SK-N-SH treated with all-trans-retinoic acid at 6 μM for 48 hours (cell line): Measurements from ENCODE around the gene BCAS4.

ENCODE experiments used
- ATAC-seq: fragments of 200-7000 bp; cut with Tn5 transposase; 3 replicates; pipeline ENCODE4 v1.9.1; 2020; ENCODE audit warnings: mild to moderate bottlenecking, moderate library complexity
- ARNTL ChIP-seq: fragments of 450-650 bp; formaldehyde crosslinking; IDR thresholded peaks from 2 replicates; pipeline ENCODE4 v1.5.0; 2020; ENCODE audit warnings: low read depth, mild to moderate bottlenecking, moderate library complexity, borderline replicate concordance
- BACH2 ChIP-seq: fragments of 250-450 bp; sonication (Bioruptor Pico); IDR thresholded peaks from 2 replicates; pipeline ENCODE4 v1.9.0; 2021; ENCODE audit warnings: mild to moderate bottlenecking, borderline replicate concordance
- CSDC2 ChIP-seq: fragments of 250-450 bp; sonication (Bioruptor Pico); IDR thresholded peaks from 2 replicates; pipeline ENCODE4 v1.5.0; 2020; ENCODE audit warnings: mild to moderate bottlenecking, moderate library complexity
- ESRRG ChIP-seq: fragments of 250-450 bp; sonication (Bioruptor Pico); IDR thresholded peaks from 2 replicates; pipeline ENCODE4 v1.6.1; 2021; ENCODE audit warnings: mild to moderate bottlenecking
- GLIS3 ChIP-seq: fragments of 250-450 bp; sonication (Bioruptor Pico); IDR thresholded peaks from 2 replicates; pipeline ENCODE4 v1.5.0; 2020; ENCODE audit warnings: mild to moderate bottlenecking, moderate library complexity
- ISL1 ChIP-seq: fragments of 250-450 bp; sonication (Bioruptor Pico); IDR thresholded peaks from 2 replicates; pipeline ENCODE4 v2.1.2; 2022; ENCODE audit warnings: mild to moderate bottlenecking, moderate library complexity
- OSR1 ChIP-seq: fragments of 250-450 bp; sonication (Bioruptor Pico); IDR thresholded peaks from 2 replicates; pipeline ENCODE4 v1.8.0; 2022; ENCODE audit warnings: moderate library complexity, mild to moderate bottlenecking, inconsistent platforms
- PATZ1 ChIP-seq: fragments of 250-450 bp; sonication (Bioruptor Pico); IDR thresholded peaks from 2 replicates; pipeline ENCODE4 v1.8.0; 2020; ENCODE audit warnings: mild to moderate bottlenecking, moderate library complexity, borderline replicate concordance
- POU6F1 ChIP-seq: fragments of 250-450 bp; sonication (Bioruptor Pico); IDR thresholded peaks from 2 replicates; pipeline ENCODE4 v1.8.0; 2021; ENCODE audit warnings: low read depth, mild to moderate bottlenecking, moderate library complexity, borderline replicate concordance
- PPARA ChIP-seq: fragments of 250-450 bp; sonication (Bioruptor Pico); IDR thresholded peaks from 2 replicates; pipeline ENCODE4 v1.5.0; 2020; ENCODE audit warnings: mild to moderate bottlenecking, borderline replicate concordance
- RARB ChIP-seq: fragments of 250-450 bp; sonication (Bioruptor Pico); IDR thresholded peaks from 2 replicates; pipeline ENCODE4 v1.8.0; 2021; ENCODE audit warnings: mild to moderate bottlenecking, moderate library complexity
- SNAI2 ChIP-seq: fragments of 250-450 bp; sonication (Bioruptor Pico); IDR thresholded peaks from 2 replicates; pipeline ENCODE4 v1.5.0; 2020; ENCODE audit warnings: mild to moderate bottlenecking, moderate library complexity
- TCF4 ChIP-seq: fragments of 250-450 bp; sonication (Bioruptor Pico); IDR thresholded peaks from 2 replicates; pipeline ENCODE4 v1.8.0; 2021; ENCODE audit warnings: mild to moderate bottlenecking, moderate library complexity, borderline replicate concordance
- TOX ChIP-seq: fragments of 250-450 bp; sonication (Bioruptor Pico); IDR thresholded peaks from 2 replicates; pipeline ENCODE4 v1.8.0; 2021; ENCODE audit warnings: mild to moderate bottlenecking, moderate library complexity, borderline replicate concordance
- ZC3H10 ChIP-seq: fragments of 250-450 bp; sonication (Bioruptor Pico); IDR thresholded peaks from 2 replicates; pipeline ENCODE4 v1.5.1; 2021; ENCODE audit warnings: mild to moderate bottlenecking, moderate library complexity
- ZFP3 ChIP-seq: fragments of 250-450 bp; sonication (Bioruptor Pico); IDR thresholded peaks from 2 replicates; pipeline ENCODE4 v1.5.0; 2020; ENCODE audit warnings: mild to moderate bottlenecking, moderate library complexity
- ZFP30 ChIP-seq: fragments of 450-650 bp; formaldehyde crosslinking; IDR thresholded peaks from 2 replicates; pipeline ENCODE4 v1.5.0; 2022; ENCODE audit warnings: mild to moderate bottlenecking, moderate library complexity
- ZNF565 ChIP-seq: fragments of 450-650 bp; formaldehyde crosslinking; conservative IDR thresholded peaks from 2 replicates; pipeline ENCODE4 v1.5.0; 2020; ENCODE audit warnings: low read depth, mild to moderate bottlenecking, moderate library complexity
- ZNF70 ChIP-seq: fragments of 450-650 bp; formaldehyde crosslinking; IDR thresholded peaks from 2 replicates; pipeline ENCODE4 v1.5.0; 2020; ENCODE audit warnings: mild to moderate bottlenecking, moderate library complexity
- ZNF8 ChIP-seq: fragments of 450-650 bp; formaldehyde crosslinking; IDR thresholded peaks from 2 replicates; pipeline ENCODE4 v1.5.0; 2020; ENCODE audit warnings: mild to moderate bottlenecking, moderate library complexity
- TF ChIP-seq, protein P1 (sequence below): fragments of 250-450 bp; sonication (Bioruptor Pico); IDR thresholded peaks from 2 replicates; pipeline ENCODE4 v1.5.1; 2021; ENCODE audit warnings: mild to moderate bottlenecking, moderate library complexity

Gene BCAS4

DNA sequence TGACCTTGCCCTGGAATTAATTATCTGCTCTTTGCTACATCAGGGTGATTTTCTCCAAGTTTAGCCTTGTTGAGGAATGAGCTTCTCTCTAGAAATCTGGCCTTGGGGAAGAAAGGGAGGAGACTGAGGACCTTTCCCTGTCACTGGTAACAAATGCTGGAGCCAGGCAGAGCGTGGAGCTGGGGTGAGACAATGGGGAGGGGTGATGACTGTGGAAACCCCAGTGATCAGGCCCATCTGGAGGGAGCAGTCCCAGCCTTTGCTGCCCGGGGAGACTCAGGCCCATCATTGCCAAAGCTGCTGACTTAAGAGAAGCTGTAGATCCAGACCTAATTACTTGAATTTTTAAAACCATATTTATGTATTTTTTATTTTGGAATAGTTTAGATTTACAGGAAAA lies 31.3 kb downstream of the BCAS4 start:
- ATAC-seq = no peak
- no peak for TF ChIP-seq RARB
- TF ChIP-seq ZNF70 (CRISPR knock-in tag) = no peak
- no peak for TF ChIP-seq PATZ1 (CRISPR knock-in tag)
- TF ChIP-seq ZNF565 (CRISPR knock-in tag) = no peak
- TF ChIP-seq BACH2 = no peak

- TF ChIP-seq, protein P1, sequence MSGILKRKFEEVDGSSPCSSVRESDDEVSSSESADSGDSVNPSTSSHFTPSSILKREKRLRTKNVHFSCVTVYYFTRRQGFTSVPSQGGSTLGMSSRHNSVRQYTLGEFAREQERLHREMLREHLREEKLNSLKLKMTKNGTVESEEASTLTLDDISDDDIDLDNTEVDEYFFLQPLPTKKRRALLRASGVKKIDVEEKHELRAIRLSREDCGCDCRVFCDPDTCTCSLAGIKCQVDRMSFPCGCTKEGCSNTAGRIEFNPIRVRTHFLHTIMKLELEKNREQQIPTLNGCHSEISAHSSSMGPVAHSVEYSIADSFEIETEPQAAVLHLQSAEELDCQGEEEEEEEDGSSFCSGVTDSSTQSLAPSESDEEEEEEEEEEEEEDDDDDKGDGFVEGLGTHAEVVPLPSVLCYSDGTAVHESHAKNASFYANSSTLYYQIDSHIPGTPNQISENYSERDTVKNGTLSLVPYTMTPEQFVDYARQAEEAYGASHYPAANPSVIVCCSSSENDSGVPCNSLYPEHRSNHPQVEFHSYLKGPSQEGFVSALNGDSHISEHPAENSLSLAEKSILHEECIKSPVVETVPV (CRISPR knock-in tag) = no peak
- TF ChIP-seq ZC3H10 (CRISPR knock-in tag) = no peak
- no peak for TF ChIP-seq ZNF8 (CRISPR knock-in tag)
- TF ChIP-seq ISL1 (CRISPR knock-in tag) = no peak
- no peak for TF ChIP-seq ZFP3 (CRISPR knock-in tag)
- no peak for TF ChIP-seq POU6F1 (CRISPR knock-in tag)
- TF ChIP-seq CSDC2 = no peak
- TF ChIP-seq GLIS3 (CRISPR knock-in tag) = no peak
- no peak for TF ChIP-seq BACH2
- TF ChIP-seq ZNF70 (CRISPR knock-in tag) = no peak
- TF ChIP-seq ARNTL = no peak
- no peak for TF ChIP-seq ZNF565 (CRISPR knock-in tag)
- TF ChIP-seq RARB = no peak
- TF ChIP-seq PATZ1 (CRISPR knock-in tag) = no peak
- TF ChIP-seq ESRRG (CRISPR knock-in tag) = no peak
- no peak for TF ChIP-seq ZFP30 (CRISPR knock-in tag)
- ATAC-seq = no peak
Observed at GRCh38 chr20:50828363-50829136, 33.7 kb downstream of the BCAS4 start.

DNA sequence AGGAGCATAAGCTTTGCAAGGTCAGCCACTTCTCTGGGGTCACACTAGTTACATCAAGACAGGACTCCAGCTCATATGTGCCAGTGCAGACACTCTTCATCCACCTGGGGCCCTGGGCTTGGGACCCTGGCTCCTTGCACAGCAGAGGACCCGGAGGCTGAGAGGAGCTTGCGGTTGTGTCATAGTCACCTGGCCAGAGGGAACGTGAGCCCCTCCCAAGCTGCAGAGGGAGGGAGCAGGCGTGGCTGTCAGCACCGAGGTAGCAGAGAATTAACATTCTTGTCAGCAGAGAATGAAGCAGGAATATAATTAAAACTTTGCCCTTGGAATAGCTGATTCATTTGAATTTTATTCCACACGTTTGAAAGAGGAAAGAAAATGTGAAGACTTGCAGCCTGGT lies 36.8 kb downstream of the BCAS4 start:
- no peak for TF ChIP-seq ARNTL
- no peak for TF ChIP-seq ZFP30 (CRISPR knock-in tag)
- no peak for TF ChIP-seq CSDC2
- no peak for TF ChIP-seq PPARA (CRISPR knock-in tag)
- no peak for TF ChIP-seq ISL1 (CRISPR knock-in tag)
- TF ChIP-seq ZNF70 (CRISPR knock-in tag) = no peak
- TF ChIP-seq TOX = no peak
- no peak for TF ChIP-seq GLIS3 (CRISPR knock-in tag)
- no peak for TF ChIP-seq ZNF565 (CRISPR knock-in tag)
- no peak for TF ChIP-seq ZC3H10 (CRISPR knock-in tag)
- no peak for TF ChIP-seq TCF4 (CRISPR knock-in tag)
- no peak for TF ChIP-seq ZFP3 (CRISPR knock-in tag)
- TF ChIP-seq BACH2 = no peak
- TF ChIP-seq ESRRG (CRISPR knock-in tag) = no peak
- no peak for TF ChIP-seq SNAI2 (CRISPR knock-in tag)
- no peak for TF ChIP-seq OSR1 (CRISPR knock-in tag)
- no peak for TF ChIP-seq RARB
- TF ChIP-seq, protein P1 (CRISPR knock-in tag) = no peak
- ATAC-seq = no peak
